ENCODE data around the gene RPS5. TPM values are rescaled to one million over a fixed set of nuclear protein-coding genes. Genes with fewer than 3 reads are reported as not detected.
"Not testable (repeated sequence)": the region's sequence is repeated elsewhere in the genome, so short reads cannot be mapped to it uniquely, and the experiment has no call there.

RPS5 gene
- total RNA-seq, 1 experiment from 2014 or later = 1,079 TPM

GRCh38 chr19:58372311-58373133, 14.5 kb upstream of the RPS5 start:
- no peak overlapping the region for H3K4me3 Mint-ChIP-seq (ENCODE audit: low read depth, unreplicated experiment)
- peaks cover 11% of the 10 kb centered on the region for H3K36me3 Mint-ChIP-seq (ENCODE audit: insufficient read depth, unreplicated experiment)
- no peaks in the 10 kb centered on the region for H3K4me1 Mint-ChIP-seq (ENCODE audit: low read depth, unreplicated experiment)
- TF ChIP-seq CTCF (IDR thresholded peaks at IDR 0.05; ENCODE audit: unreplicated experiment) = no peak
- intact Hi-C loops (cut with micrococcal nuclease; ENCODE audit: unreplicated experiment) = no loop called here
- BruUV-seq (replicated peaks) = no TSS peak
- no peak overlapping the region for H3K27ac Mint-ChIP-seq (ENCODE audit: unreplicated experiment)
- CTCF ChIA-PET = interaction anchor here (0.6 kb wide), 1 partner anchor 118 kb away, joined by 3 read pairs; no protein-coding TSS in a partner anchor
- H3K27me3 Mint-ChIP-seq (ENCODE audit: unreplicated experiment) = no peaks in the 10 kb centered on the region
- H3K9me3 Mint-ChIP-seq (ENCODE audit: low read depth, unreplicated experiment) = peaks cover 4% of the 10 kb centered on the region
- no peak for DNase-seq

DNA sequence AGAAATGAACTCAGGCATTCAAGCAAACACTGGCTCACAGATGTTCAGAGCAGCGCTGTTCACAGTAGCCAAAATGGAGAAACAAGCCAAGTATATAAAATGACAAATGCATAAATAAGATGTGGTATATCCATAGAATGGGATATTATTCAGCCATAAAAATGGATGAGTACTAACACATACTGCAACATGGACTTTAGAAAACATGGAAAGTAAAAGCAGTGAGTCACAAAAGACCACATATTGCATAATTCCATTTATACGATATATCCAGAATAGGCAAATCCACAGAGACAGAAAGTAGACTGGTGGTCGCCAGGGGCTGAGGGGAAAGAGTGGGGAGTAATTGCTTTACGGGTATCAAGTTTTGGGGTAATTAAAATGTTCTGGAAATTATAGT, 12.9 kb upstream of the RPS5 start:
- TF ChIP-seq CTCF (IDR thresholded peaks at IDR 0.05; ENCODE audit: unreplicated experiment) = no peak
- Mint-ChIP-seq H3K4me1 (ENCODE audit: low read depth, unreplicated experiment) (no peaks in the 10 kb centered on the region), H3K36me3 (ENCODE audit: insufficient read depth, unreplicated experiment) (peaks cover 12% of the 10 kb centered on the region), H3K27me3 (ENCODE audit: unreplicated experiment) (no peaks in the 10 kb centered on the region), H3K4me3 (ENCODE audit: low read depth, unreplicated experiment) (no peak overlapping the region), H3K27ac (ENCODE audit: unreplicated experiment) (no peak overlapping the region), H3K9me3 (ENCODE audit: low read depth, unreplicated experiment) (peaks cover 4% of the 10 kb centered on the region)
- no peak for DNase-seq
- no TSS peak for BruUV-seq (replicated peaks)
- CTCF ChIA-PET = no interaction called here
- intact Hi-C loops (cut with micrococcal nuclease; ENCODE audit: unreplicated experiment) = no loop called here

GRCh38 chr19:58376724-58377123, 10.3 kb upstream of the RPS5 start:
- BruUV-seq (replicated peaks); H3K4me3 Mint-ChIP-seq (ENCODE audit: low read depth, unreplicated experiment); DNase-seq; H3K27me3 Mint-ChIP-seq (ENCODE audit: unreplicated experiment); H3K4me1 Mint-ChIP-seq (ENCODE audit: low read depth, unreplicated experiment); H3K9me3 Mint-ChIP-seq (ENCODE audit: low read depth, unreplicated experiment); intact Hi-C loops (cut with micrococcal nuclease; ENCODE audit: unreplicated experiment); H3K27ac Mint-ChIP-seq (ENCODE audit: unreplicated experiment): not testable (repeated sequence)
- CTCF ChIA-PET = interaction anchor here (0.7 kb wide), 1 partner anchor 36 kb away, joined by 6 read pairs; no protein-coding TSS in a partner anchor
- H3K36me3 Mint-ChIP-seq (ENCODE audit: insufficient read depth, unreplicated experiment) = peaks cover 32% of the 10 kb centered on the region

DNA sequence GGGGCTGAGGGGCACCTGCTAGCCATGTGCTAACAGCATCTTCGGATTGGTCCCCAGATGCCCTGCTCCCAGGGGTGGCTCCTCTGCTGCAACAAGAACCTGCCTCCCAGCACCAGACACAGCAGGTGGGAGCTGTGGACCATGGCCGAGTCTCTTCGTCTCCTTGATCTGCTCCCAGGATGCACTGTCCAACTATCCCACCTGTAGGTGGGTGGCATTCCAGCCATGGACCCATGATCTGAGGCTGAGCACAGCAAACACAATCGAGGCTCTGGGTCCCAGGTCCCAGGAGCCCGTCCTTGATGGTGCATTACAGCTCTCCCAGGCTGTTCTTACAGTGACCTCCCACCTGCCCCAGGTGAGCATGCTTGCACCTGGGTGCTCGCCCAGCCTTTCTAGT, 7.8 kb upstream of the RPS5 start:
- intact Hi-C loops (cut with micrococcal nuclease; ENCODE audit: unreplicated experiment) = no loop called here
- Mint-ChIP-seq H3K4me1 (ENCODE audit: low read depth, unreplicated experiment) (peaks cover 17% of the 10 kb centered on the region), H3K9me3 (ENCODE audit: low read depth, unreplicated experiment) (peaks cover 1% of the 10 kb centered on the region), H3K27ac (ENCODE audit: unreplicated experiment) (peak overlapping the region; percentile 81), H3K27me3 (ENCODE audit: unreplicated experiment) (no peaks in the 10 kb centered on the region), H3K36me3 (ENCODE audit: insufficient read depth, unreplicated experiment) (peaks cover 40% of the 10 kb centered on the region), H3K4me3 (ENCODE audit: low read depth, unreplicated experiment) (peak overlapping the region; percentile 76)
- no TSS peak for BruUV-seq (replicated peaks)
- CTCF ChIA-PET = interaction anchor here (0.6 to 1.0 kb wide), 2 partner anchors 17 to 1782 kb away, joined by 3 read pairs; partner anchors contain the start of gene ZNF497
- DNase-seq = no peak
- TF ChIP-seq CTCF (IDR thresholded peaks at IDR 0.05; ENCODE audit: unreplicated experiment) = no peak

Data from Calu3 (cell line).